ENCODE data around the gene NUSAP1. TPM values are rescaled to one million over a fixed set of nuclear protein-coding genes. Genes with fewer than 3 reads are reported as not detected.
"Not testable (repeated sequence)": the region's sequence is repeated elsewhere in the genome, so short reads cannot be mapped to it uniquely, and the experiment has no call there.

The NUSAP1 gene
- polyA plus RNA-seq, 1 donor: 148 TPM

- DNase-seq: no peak
These were observed 74.7 kb downstream of the NUSAP1 start for GRCh38 chr15:41407341-41407740.

DNA sequence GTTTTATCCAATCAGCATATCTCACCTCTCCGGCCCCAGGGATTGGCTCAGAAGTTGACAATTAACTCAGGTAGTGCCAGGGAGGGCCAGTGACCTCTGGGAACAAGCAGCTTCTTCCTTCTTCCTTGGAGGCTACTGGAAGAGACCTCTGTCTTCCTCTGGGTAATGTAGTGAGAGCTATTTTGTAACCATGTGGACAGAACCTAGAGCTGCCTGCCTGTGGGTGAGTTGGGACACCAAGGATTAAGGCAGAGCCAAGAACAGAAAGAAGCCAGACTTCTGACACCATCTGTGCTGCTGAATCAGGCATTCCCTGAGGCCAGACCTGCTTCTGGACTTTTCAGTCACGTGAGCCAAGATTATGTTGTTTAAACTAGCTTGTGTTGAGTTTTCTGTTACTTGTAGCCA lies 75.6 kb downstream of the NUSAP1 start:
- DNase-seq: no peak

GRCh38 chr15:41411031-41411430 lies 78.3 kb downstream of the NUSAP1 start:
- no peak for DNase-seq

- no peak for DNase-seq
These were observed 78.8 kb downstream of the NUSAP1 start for GRCh38 chr15:41411441-41411840.

GRCh38 chr15:41416128-41416741 lies 83.6 kb downstream of the NUSAP1 start:
- no peak for DNase-seq

GRCh38 chr15:41416742-41417417 lies 84.2 kb downstream of the NUSAP1 start, which contains the start of gene RTF1:
Gene RTF1 (plus strand): TSS chr15:41417095. CDS start chr15:41417116, 21 bp downstream.
- DNase-seq: peak; percentile 92

- DNase-seq: peak; percentile 21
These were observed 84.9 kb downstream of the NUSAP1 start for GRCh38 chr15:41417418-41418195.

DNA sequence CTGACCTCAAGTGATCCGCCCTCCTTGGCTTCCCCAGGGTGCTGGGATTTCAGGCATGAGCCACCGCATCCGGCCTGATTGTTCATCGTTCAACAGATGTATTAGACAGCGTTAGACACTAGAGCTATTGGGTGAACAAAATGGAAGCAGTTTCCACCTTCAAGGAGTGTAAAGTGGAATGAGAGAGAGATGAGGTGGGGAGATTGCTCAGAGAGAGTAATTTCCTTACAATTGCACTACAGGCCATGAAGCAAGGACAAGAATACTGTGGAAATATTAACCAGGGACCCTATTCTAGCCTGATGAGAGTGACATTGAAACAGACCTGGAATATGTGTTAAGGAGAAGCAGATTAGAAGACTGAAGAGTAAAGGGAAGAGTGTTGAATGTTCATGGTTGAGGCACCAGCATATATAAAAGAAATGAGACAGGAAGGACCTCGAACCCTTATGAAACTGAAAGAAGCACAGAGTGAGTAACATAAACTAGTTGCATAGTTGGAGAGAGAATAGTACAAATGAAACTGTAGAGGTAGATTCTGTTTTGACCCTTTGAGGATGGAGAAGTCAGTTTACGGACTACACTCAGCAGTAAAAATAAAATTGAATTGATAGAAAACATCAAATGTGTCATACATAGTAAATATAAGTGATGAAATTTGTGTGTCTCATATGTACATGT lies 91.4 kb downstream of the NUSAP1 start:
- DNase-seq: no peak

- DNase-seq: no peak
These were observed 92.1 kb downstream of the NUSAP1 start for GRCh38 chr15:41424809-41425208.

DNA sequence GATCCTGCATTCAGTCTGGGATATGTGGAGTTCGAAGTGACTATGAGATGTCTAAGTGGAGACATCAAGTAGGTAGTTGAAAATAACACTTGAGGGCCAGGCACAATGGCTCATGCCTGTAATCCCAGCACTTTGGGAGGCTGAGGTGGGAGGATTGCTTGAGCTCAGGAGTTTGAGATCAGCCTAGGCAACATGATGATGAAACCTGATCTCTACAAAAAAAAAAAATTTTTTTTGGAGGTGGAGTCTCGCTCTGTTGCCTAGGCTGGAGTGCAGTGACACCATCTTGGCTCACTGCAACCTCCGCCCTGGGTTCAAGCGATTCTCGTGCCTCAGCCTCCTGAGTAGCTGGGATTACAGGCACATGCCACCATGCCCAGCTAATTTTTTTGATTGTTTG lies 93.2 kb downstream of the NUSAP1 start:
- not testable (repeated sequence) for DNase-seq

DNA sequence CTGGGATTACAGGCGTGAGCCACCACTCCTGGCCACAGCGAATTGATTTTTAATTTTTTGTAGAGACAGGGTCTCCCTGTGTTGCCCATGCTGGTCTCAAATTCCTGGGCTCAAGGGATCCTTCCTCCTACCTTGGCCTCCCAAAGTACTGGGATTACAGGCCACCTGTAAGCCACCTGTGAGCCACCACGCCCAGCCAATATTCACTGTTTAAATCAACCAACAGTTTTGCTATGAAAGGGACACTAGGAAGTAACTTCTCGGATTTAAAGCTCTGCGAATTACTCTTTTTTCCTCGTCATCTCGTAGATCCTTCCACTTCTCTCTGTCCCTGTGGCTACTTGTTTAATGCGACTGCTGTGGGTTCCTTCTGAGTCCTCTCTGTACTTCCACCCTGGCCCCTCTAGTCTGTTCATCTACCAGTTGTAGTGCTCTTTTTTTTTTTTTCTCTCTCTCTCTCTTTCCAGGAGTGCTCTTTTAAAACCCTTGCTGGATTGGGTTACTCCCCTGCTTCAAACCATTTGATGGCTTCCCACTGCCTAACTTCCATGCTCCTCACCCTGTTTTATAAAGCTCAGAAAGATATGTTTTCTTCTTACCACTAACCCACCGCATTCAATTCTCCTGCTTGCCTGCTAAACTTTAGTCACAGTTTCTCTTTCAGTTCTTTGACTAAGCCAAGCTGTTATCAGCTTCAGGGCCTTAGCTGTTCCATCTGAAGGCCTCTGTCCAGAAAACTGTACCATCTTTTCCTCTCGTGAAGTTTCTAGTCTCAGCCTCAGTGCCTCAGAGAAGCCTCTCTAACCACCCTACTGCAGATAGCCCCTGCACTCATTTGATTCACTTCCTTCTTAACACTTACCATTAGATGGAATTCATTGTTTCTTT lies 96.6 kb downstream of the NUSAP1 start:
- DNase-seq: no peak

Other genes starting within 250 kb of the NUSAP1 start
- gene INO80, start 216.6 kb upstream of the NUSAP1 start, polyA plus RNA-seq (ENCODE audit: insufficient read length): 27.6 TPM
- gene EXD1, start 102.1 kb upstream of the NUSAP1 start, polyA plus RNA-seq (ENCODE audit: insufficient read length): 0.07 TPM
- 66.7 TPM for gene CHP1, start 101.6 kb upstream of the NUSAP1 start, polyA plus RNA-seq (ENCODE audit: insufficient read length)
- 12.5 TPM for gene OIP5, start 290 bp upstream of the NUSAP1 start, polyA plus RNA-seq (ENCODE audit: insufficient read length)
- gene NDUFAF1, start 69.6 kb downstream of the NUSAP1 start, polyA plus RNA-seq (ENCODE audit: insufficient read length): 26.2 TPM
- 75.6 TPM for gene RTF1, start 84.2 kb downstream of the NUSAP1 start, polyA plus RNA-seq (ENCODE audit: insufficient read length)
- 0.52 TPM for gene ITPKA, start 161.0 kb downstream of the NUSAP1 start, polyA plus RNA-seq (ENCODE audit: insufficient read length)
- 1.7 TPM for gene LTK, start 180.9 kb downstream of the NUSAP1 start, polyA plus RNA-seq (ENCODE audit: insufficient read length)
- 40.6 TPM for gene RPAP1, start 211.4 kb downstream of the NUSAP1 start, polyA plus RNA-seq (ENCODE audit: insufficient read length)
- gene TYRO3, start 226.3 kb downstream of the NUSAP1 start, polyA plus RNA-seq (ENCODE audit: insufficient read length): 131 TPM

Data from left kidney (tissue), 2 donors.